IMR-90 (cell line): Measurements from ENCODE around the gene MARCHF9. TPM values are rescaled to one million over a fixed set of nuclear protein-coding genes. Genes with fewer than 3 reads are reported as not detected.

ENCODE experiments used
- ATAC-seq: fragments of 200-7000 bp; cut with Tn5 transposase; 2 replicates; pipeline ENCODE4 v1.9.1; 2020; ENCODE audit warnings: low read depth, mild to moderate bottlenecking, moderate library complexity
- BruUV-seq: library from RNA; stranded (reverse); fragments of 400-500 nt; replicated peaks from 2 replicates; lab custom pipeline; 2021; lab: Mats Ljungman, UMichigan
- CTCF ChIA-PET: fragments of 300-600 bp; formaldehyde crosslinking; extraction: SDS; loops from one replicate; lab custom pipeline; 2021; ENCODE audit warnings: antibody characterized with exemption; lab: Yijun Ruan, JAX
- POLR2A ChIA-PET: fragments of 300-600 bp; sonication (Branson Sonifier 250); formaldehyde crosslinking; loops from one replicate; lab custom pipeline; 2022; ENCODE audit warnings: antibody characterized with exemption; ENCODE audit not compliant: unreplicated experiment; lab: Charles Lee
- DNase-seq: peaks from one replicate; pipeline ENCODE4 v3.0.0; 2013
- H2AFZ ChIP-seq: replicated peaks from 2 replicates; pipeline ENCODE3; 2013; ENCODE audit warnings: low read length, mild to moderate bottlenecking; ENCODE audit not compliant: poor library complexity
- H2AK5ac ChIP-seq: 2 replicates; pipeline ENCODE4 v1.6.1; 2013; ENCODE audit warnings: low read depth, low read length, inconsistent platforms
- H2AK9ac ChIP-seq: replicated peaks from 2 replicates; pipeline ENCODE3; 2013; ENCODE audit warnings: mild to moderate bottlenecking, low read depth, low read length, moderate library complexity; ENCODE audit not compliant: poor library complexity
- H2BK120ac ChIP-seq: 2 replicates; pipeline ENCODE4 v1.6.1; 2013; ENCODE audit warnings: low read depth, low read length, inconsistent platforms
- H2BK15ac ChIP-seq: 3 replicates; pipeline ENCODE4 v1.6.1; 2013; ENCODE audit warnings: low read depth, low read length, inconsistent platforms
- H2BK20ac ChIP-seq: 2 replicates; pipeline ENCODE4 v1.6.1; 2013; ENCODE audit warnings: low read depth, mild to moderate bottlenecking, inconsistent platforms, low read length, moderate library complexity
- H2BK5ac ChIP-seq: 2 replicates; pipeline ENCODE4 v1.6.1; 2013; ENCODE audit warnings: mild to moderate bottlenecking, low read depth, low read length, inconsistent platforms; ENCODE audit not compliant: poor library complexity, severe bottlenecking
- H3K14ac ChIP-seq: replicated peaks from 2 replicates; pipeline ENCODE4 v1.6.1; 2013; ENCODE audit warnings: low read depth, low read length, inconsistent platforms
- H3K18ac ChIP-seq: 2 replicates; pipeline ENCODE4 v1.6.1; 2013; ENCODE audit warnings: low read depth, low read length, control low read depth
- H3K23ac ChIP-seq: 2 replicates; pipeline ENCODE4 v1.6.1; 2013; ENCODE audit warnings: low read depth, low read length, inconsistent platforms
- H3K27ac ChIP-seq: 2 replicates; pipeline ENCODE4 v1.5.1; 2013; ENCODE audit warnings: mild to moderate bottlenecking, control low read depth, low read length; ENCODE audit not compliant: insufficient read depth
- H3K27me3 ChIP-seq: 2 replicates; pipeline ENCODE4 v1.6.1; 2013; ENCODE audit warnings: low read length; ENCODE audit not compliant: control insufficient read depth, insufficient read depth
- H3K36me3 ChIP-seq: 2 replicates; pipeline ENCODE4 v1.6.1; 2013; ENCODE audit warnings: low read length, mixed read lengths; ENCODE audit not compliant: control insufficient read depth, insufficient read depth
- H3K4ac ChIP-seq: 2 replicates; pipeline ENCODE4 v1.6.1; 2013; ENCODE audit warnings: low read depth, low read length, inconsistent platforms
- H3K4me1 ChIP-seq: 2 replicates; pipeline ENCODE4 v1.6.1; 2013; ENCODE audit warnings: low read length, mixed read lengths; ENCODE audit not compliant: control insufficient read depth, insufficient read depth
- H3K4me2 ChIP-seq: 2 replicates; pipeline ENCODE4 v1.6.1; 2013; ENCODE audit warnings: low read depth, mild to moderate bottlenecking, control low read depth, low read length, moderate library complexity
- H3K4me3 ChIP-seq: 2 replicates; pipeline ENCODE4 v1.5.1; 2013; ENCODE audit warnings: low read depth, mild to moderate bottlenecking, control low read depth, low read length, moderate library complexity; ENCODE audit not compliant: insufficient read depth
- H3K56ac ChIP-seq: 2 replicates; pipeline ENCODE4 v1.6.1; 2013; ENCODE audit warnings: low read length, inconsistent platforms; ENCODE audit not compliant: insufficient read depth; ENCODE audit errors: extremely low read depth
- H3K79me1 ChIP-seq, 2 experiments: 2 replicates each; pipeline ENCODE4 v1.6.1; 2013; ENCODE audit warnings: low read length in 2 of 2, inconsistent platforms in 1 of 2, low read depth in 1 of 2
- H3K9ac ChIP-seq: 2 replicates; pipeline ENCODE4 v1.6.1; 2013; ENCODE audit warnings: low read depth, low read length, control low read depth
- H3K9me1 ChIP-seq: 2 replicates; pipeline ENCODE4 v1.6.1; 2013; ENCODE audit warnings: low read length, inconsistent platforms; ENCODE audit not compliant: insufficient read depth
- H3K9me3 ChIP-seq: 2 replicates; pipeline ENCODE4 v1.6.1; 2013; ENCODE audit warnings: low read length; ENCODE audit not compliant: control insufficient read depth, insufficient read depth
- H4K20me1 ChIP-seq: 2 replicates; pipeline ENCODE4 v1.6.1; 2013; ENCODE audit warnings: low read length, inconsistent platforms; ENCODE audit not compliant: insufficient read depth
- H4K5ac ChIP-seq: 2 replicates; pipeline ENCODE4 v1.6.1; 2013; ENCODE audit warnings: mild to moderate bottlenecking, low read depth, low read length, control low read depth
- H4K8ac ChIP-seq, 2 experiments: 2 replicates each; pipeline ENCODE4 v1.6.1; 2013; ENCODE audit warnings: low read depth in 2 of 2, low read length in 2 of 2, control low read depth in 1 of 2, inconsistent platforms in 1 of 2
- H4K91ac ChIP-seq: 2 replicates; pipeline ENCODE4 v1.6.1; 2013; ENCODE audit warnings: low read depth, low read length, inconsistent platforms; ENCODE audit not compliant: insufficient read depth
- ELK1 ChIP-seq: fragments of 150-350 bp; IDR thresholded peaks from 2 replicates; pipeline ENCODE4 v1.6.1; 2016; ENCODE audit warnings: low read depth, mild to moderate bottlenecking, low read length, moderate library complexity, borderline replicate concordance
- FOS ChIP-seq: fragments of 150-350 bp; IDR thresholded peaks from 2 replicates; pipeline ENCODE4 v1.6.1; 2016; ENCODE audit warnings: low read depth, low read length
- NFE2L2 ChIP-seq: fragments of 150-350 bp; IDR thresholded peaks from 2 replicates; pipeline ENCODE4 v1.6.1; 2016; ENCODE audit warnings: low read depth, mild to moderate bottlenecking, low read length
- RAD21 ChIP-seq: IDR thresholded peaks from 2 replicates; pipeline ENCODE4 v1.6.1; 2012; ENCODE audit warnings: low read length, improper control_type of control experiment
- RFX5 ChIP-seq: IDR thresholded peaks from 2 replicates; pipeline ENCODE4 v1.8.0; 2012; ENCODE audit warnings: low read depth, mild to moderate bottlenecking, low read length, moderate library complexity
- USF2 ChIP-seq: fragments of 150-350 bp; IDR thresholded peaks from 2 replicates; pipeline ENCODE4 v1.6.1; 2017; ENCODE audit warnings: mild to moderate bottlenecking, antibody characterized with exemption, low read length, low read depth
- WGBS, 2 experiments: methylation state at CpG; one replicate each; pipeline versions ENCODE4 v1.1.5 to v1.1.7; 2013; ENCODE audit warnings: missing lambda C conversion rate in 2 of 2; ENCODE audit not compliant: insufficient read length in 1 of 2; ENCODE audit errors: extremely low coverage in 2 of 2; 5-methylcytosine and 5-hydroxymethylcytosine counted together
- dilution Hi-C: fragments of 300-500 bp; cut with HindIII; formaldehyde crosslinking; loops from one replicate; pipeline ENCODE4 v1.14.3; 2018; ENCODE audit warnings: low sequenced_read_pairs; ENCODE audit not compliant: unreplicated experiment
- in situ Hi-C: fragments of 300-500 bp; cut with MboI; formaldehyde crosslinking; loops from 3 replicates; pipeline ENCODE4 v1.14.3; 2019; ENCODE audit warnings: low sequenced_read_pairs, inconsistent platforms, mixed read lengths
- intact Hi-C: fragments of 100-400 bp; cut with micrococcal nuclease; formaldehyde crosslinking; loops from 2 replicates; pipeline ENCODE4 v1.10.0; 2022
- polyA plus RNA-seq, 3 experiments: library from polyadenylated mRNA; depleted of rRNA; stranded (reverse); fragments of >200 nt; gene quantifications; 2 replicates each; pipeline ENCODE4 v1.2.3, GENCODE V29; 2012; ENCODE audit warnings: low replicate concordance in 1 of 3
- total RNA-seq: library from RNA; depleted of rRNA; stranded (reverse); fragments of >200 nt; gene quantifications from 2 replicates; pipeline ENCODE4 v1.2.3, GENCODE V29; 2012

Gene MARCHF9
- total and polyA plus RNA-seq, 2 of the 4 experiments (the other 2 are of a cell fraction): 1.1 to 5.4 TPM

GRCh38 chr12:57797933-57798332, 43.0 kb downstream of the MARCHF9 start:
- H4K5ac ChIP-seq: no peak overlapping the region
- no peak overlapping the region for H3K4me3 ChIP-seq
- H3K4ac ChIP-seq: no peak overlapping the region
- H3K56ac ChIP-seq: no peak overlapping the region
- H3K9ac ChIP-seq: no peak overlapping the region
- DNase-seq: no peak
- BruUV-seq: no TSS peak
- H4K8ac ChIP-seq: no peak overlapping the region
- no peak overlapping the region for H3K18ac ChIP-seq
- H3K4me2 ChIP-seq: no peak overlapping the region
- ATAC-seq: no peak
- no peak overlapping the region for H2AK9ac ChIP-seq
- WGBS, 2 experiments: no CpG with 5 or more reads among the region's 1 CpG
- H4K91ac ChIP-seq: no peak overlapping the region
- dilution Hi-C loops (no loop called here), intact Hi-C loops (no loop called here), in situ Hi-C loops (no loop called here)
- no peak overlapping the region for H3K23ac ChIP-seq
- ChIA-PET CTCF (interaction anchor here (1.3 kb wide), 1 partner anchor 15 kb away, joined by 3 read pairs; no protein-coding TSS in a partner anchor), POLR2A (no interaction called here)
- H3K14ac ChIP-seq: no peak overlapping the region
- no peaks in the 10 kb centered on the region for H3K27me3 ChIP-seq
- no peak overlapping the region for H2AFZ ChIP-seq
- no peaks in the 10 kb centered on the region for H3K9me3 ChIP-seq
- H2AK5ac ChIP-seq: no peak overlapping the region
- no peak for TF ChIP-seq NFE2L2
- no peak for TF ChIP-seq USF2
- no peak for TF ChIP-seq RFX5
- no peak for TF ChIP-seq RAD21
- TF ChIP-seq FOS: no peak
- TF ChIP-seq ELK1: no peak
- no peak overlapping the region for H3K27ac ChIP-seq
- no peak overlapping the region for H2BK120ac ChIP-seq
- H3K36me3 ChIP-seq: peaks cover 44% of the 10 kb centered on the region
- peaks cover 21 to 23% of the 10 kb centered on the region in 2 experiments for H3K79me1 ChIP-seq
- no peak overlapping the region for H2BK5ac ChIP-seq
- peaks cover 2% of the 10 kb centered on the region; the same call in 1 of the 2 replicates for H3K4me1 ChIP-seq
- H3K9me1 ChIP-seq: no peaks in the 10 kb centered on the region
- no peak overlapping the region for H2BK20ac ChIP-seq
- H2BK15ac ChIP-seq: no peak overlapping the region
- H4K20me1 ChIP-seq: peaks cover 3% of the 10 kb centered on the region; the same call in 1 of the 2 replicates
